SU-DHL-6 (cell line): Measurements from ENCODE around the gene SMIM31.

Source experiments
- H2AFZ ChIP-seq: fragments of 200-600 bp; sonication (generic); 2 replicates; pipeline ENCODE4 v1.6.1; 2014; ENCODE audit warnings: low read depth, mild to moderate bottlenecking, moderate library complexity, mixed read lengths, antibody characterized with exemption, low read length; ENCODE audit not compliant: severe bottlenecking
- H3F3A ChIP-seq: fragments of 200-600 bp; shearing (Covaris generic); 2 replicates; pipeline ENCODE4 v1.6.0; 2016; ENCODE audit warnings: antibody characterized with exemption, mild to moderate bottlenecking; ENCODE audit not compliant: insufficient read depth
- H3K27ac ChIP-seq: fragments of 200-600 bp; sonication (generic); 2 replicates; pipeline ENCODE4 v1.5.1; 2016; ENCODE audit warnings: low read depth, mild to moderate bottlenecking, low read length, moderate library complexity, mixed read lengths
- H3K27me3 ChIP-seq: fragments of 200-600 bp; sonication (generic), shearing (Covaris generic); 2 replicates; pipeline ENCODE4 v1.6.0; 2014; ENCODE audit warnings: mild to moderate bottlenecking, low read length
- H3K36me3 ChIP-seq: fragments of 200-600 bp; sonication (generic); 2 replicates; pipeline ENCODE4 v1.6.1; 2014; ENCODE audit warnings: mild to moderate bottlenecking, low read length, mixed read lengths
- H3K4me2 ChIP-seq: fragments of 300-600, 200-600 bp; shearing (Covaris generic), sonication (generic); 2 replicates; pipeline ENCODE4 v1.6.0; 2014; ENCODE audit warnings: low read length, low read depth, mild to moderate bottlenecking; ENCODE audit not compliant: poor library complexity, severe bottlenecking
- H3K4me3 ChIP-seq: fragments of 200-600 bp; sonication (generic); 2 replicates; pipeline ENCODE4 v1.5.1; 2014; ENCODE audit warnings: antibody characterized with exemption, low read length, mild to moderate bottlenecking, mixed read lengths; ENCODE audit not compliant: insufficient read depth, poor library complexity, severe bottlenecking
- H3K79me2 ChIP-seq: fragments of 200-600 bp; sonication (generic); 2 replicates; pipeline ENCODE4 v1.6.1; 2014; ENCODE audit warnings: mild to moderate bottlenecking, low read length, moderate library complexity; ENCODE audit not compliant: insufficient read depth
- H3K9ac ChIP-seq: fragments of 200-600 bp; sonication (generic); 2 replicates; pipeline ENCODE4 v1.7.0; 2014; ENCODE audit warnings: mild to moderate bottlenecking, low read length
- H3K9me2 ChIP-seq: fragments of 200-600 bp; sonication (generic); replicated peaks from 2 replicates; pipeline ENCODE4 v1.6.1; 2014; ENCODE audit warnings: low read length; ENCODE audit not compliant: insufficient read depth
- H3K9me3 ChIP-seq: fragments of 200-600 bp; sonication (generic); 2 replicates; pipeline ENCODE4 v1.6.1; 2014; ENCODE audit warnings: low read length, mixed read lengths; ENCODE audit not compliant: insufficient read depth
- H4K20me1 ChIP-seq: fragments of 200-600 bp; sonication (generic); 2 replicates; pipeline ENCODE4 v1.6.1; 2014; ENCODE audit warnings: low read depth, mild to moderate bottlenecking, antibody characterized with exemption, low read length, moderate library complexity, mixed read lengths
- CTCF ChIP-seq: fragments of 200-600 bp; sonication (generic); IDR thresholded peaks from one replicate; pipeline ENCODE4 v1.5.1; 2017; ENCODE audit warnings: antibody characterized with exemption, mild to moderate bottlenecking, low read length, moderate library complexity; ENCODE audit not compliant: insufficient read depth, poor library complexity, severe bottlenecking
- EZH2phosphoT487 ChIP-seq: fragments of 200-600 bp; sonication (generic), shearing (Covaris generic); conservative IDR thresholded peaks from 2 replicates; pipeline ENCODE4 v1.6.1; 2018; ENCODE audit warnings: mild to moderate bottlenecking, antibody characterized with exemption, low read length, moderate library complexity, mixed read lengths

The SMIM31 gene

GRCh38 chr4:164789047-164789446 is 35.1 kb downstream of the SMIM31 start:
- no peak overlapping the region for H3K4me2 ChIP-seq
- H3K9me2 ChIP-seq, result no peaks in the 10 kb centered on the region
- H3K9me3 ChIP-seq, result no peaks in the 10 kb centered on the region
- no peaks in the 10 kb centered on the region for H4K20me1 ChIP-seq
- H3K27ac ChIP-seq, result no peak overlapping the region
- H3K4me3 ChIP-seq, result no peak overlapping the region
- H3K27me3 ChIP-seq, result no peaks in the 10 kb centered on the region
- no peaks in the 10 kb centered on the region for H3F3A ChIP-seq
- no peak overlapping the region for H2AFZ ChIP-seq
- H3K36me3 ChIP-seq, result no peaks in the 10 kb centered on the region
- no peak overlapping the region for H3K9ac ChIP-seq
- no peaks in the 10 kb centered on the region for H3K79me2 ChIP-seq
- TF ChIP-seq CTCF, result no peak
- no peak for TF ChIP-seq EZH2phosphoT487

- Histone ChIP-seq H3K27me3 (no peaks in the 10 kb centered on the region), H2AFZ (no peak overlapping the region), H3K79me2 (no peaks in the 10 kb centered on the region), H3K9ac (no peak overlapping the region), H3K27ac (no peak overlapping the region), H3K4me2 (no peak overlapping the region), H3K9me2 (no peaks in the 10 kb centered on the region), H3K36me3 (no peaks in the 10 kb centered on the region), H3K9me3 (no peaks in the 10 kb centered on the region), H3K4me3 (no peak overlapping the region), H4K20me1 (no peaks in the 10 kb centered on the region), H3F3A (no peaks in the 10 kb centered on the region)
- no peak for TF ChIP-seq CTCF
- no peak for TF ChIP-seq EZH2phosphoT487
These were observed 36.3 kb downstream of the SMIM31 start for GRCh38 chr4:164790249-164790648.

GRCh38 chr4:164799410-164799809 is 45.5 kb downstream of the SMIM31 start:
- TF ChIP-seq EZH2phosphoT487, result no peak
- H3K9ac ChIP-seq, result no peak overlapping the region
- no peaks in the 10 kb centered on the region for H3K79me2 ChIP-seq

GRCh38 chr4:164800786-164801185 is 46.9 kb downstream of the SMIM31 start:
- no peak overlapping the region for H3K27ac ChIP-seq
- no peak overlapping the region for H2AFZ ChIP-seq
- no peaks in the 10 kb centered on the region for H3K27me3 ChIP-seq
- no peaks in the 10 kb centered on the region for H3K9me3 ChIP-seq
- H3K79me2 ChIP-seq, result no peaks in the 10 kb centered on the region
- no peaks in the 10 kb centered on the region for H3K36me3 ChIP-seq
- H3K4me3 ChIP-seq, result no peak overlapping the region
- H3K9ac ChIP-seq, result no peak overlapping the region
- H3K4me2 ChIP-seq, result no peak overlapping the region
- H3K9me2 ChIP-seq, result no peaks in the 10 kb centered on the region
- H4K20me1 ChIP-seq, result no peaks in the 10 kb centered on the region
- no peaks in the 10 kb centered on the region for H3F3A ChIP-seq
- TF ChIP-seq EZH2phosphoT487, result no peak
- no peak for TF ChIP-seq CTCF

More at GRCh38 chr4:164799410-164799809, 45.5 kb downstream of the SMIM31 start:
- H3K9me2 ChIP-seq, result no peaks in the 10 kb centered on the region
- no peak overlapping the region for H3K4me3 ChIP-seq
- H4K20me1 ChIP-seq, result no peaks in the 10 kb centered on the region
- no peak overlapping the region for H3K27ac ChIP-seq
- no peaks in the 10 kb centered on the region for H3F3A ChIP-seq
- no peaks in the 10 kb centered on the region for H3K9me3 ChIP-seq
- H3K4me2 ChIP-seq, result no peak overlapping the region
- no peak overlapping the region for H2AFZ ChIP-seq
- no peaks in the 10 kb centered on the region for H3K36me3 ChIP-seq
- H3K27me3 ChIP-seq, result no peaks in the 10 kb centered on the region
